Measurements from ENCODE around the gene SLC5A11. TPM values are rescaled to one million over a fixed set of nuclear protein-coding genes. Genes with fewer than 3 reads are reported as not detected.

SLC5A11 gene
- total and polyA plus RNA-seq, 2 donors (not counting 1 experiment from before 2014, with no cell fraction given), result 0.62 to 0.84 TPM

- no peaks in the 10 kb centered on the region for H3K79me2 ChIP-seq (ENCODE audit: control insufficient read depth, insufficient read depth, low read length)
- intact Hi-C loops (cut with micrococcal nuclease), result no loop called here
Measured at GRCh38 chr16:24822974-24823373, 22.8 kb upstream of the SLC5A11 start.

GRCh38 chr16:24825696-24826095 is 20.1 kb upstream of the SLC5A11 start:
- CTCF ChIA-PET, result interaction anchor here (0.9 kb wide), 1 partner anchor 400 kb away, joined by 4 read pairs; no protein-coding TSS in a partner anchor
- Mint-ChIP-seq H3K27ac (no peak overlapping the region), H3K4me1 (no peaks in the 10 kb centered on the region), H3K9me3 (ENCODE audit: insufficient read depth) (no peaks in the 10 kb centered on the region), H3K27me3 (no peaks in the 10 kb centered on the region), H3K4me3 (no peak overlapping the region)
- Histone ChIP-seq H3K27ac (ENCODE audit: low read length in 2 of 2) (no peak overlapping the region), H3K36me3 (replicated peaks in 1 of 2; ENCODE audit: control extremely low read depth in 1 of 2, control insufficient read depth in 1 of 2, extremely low read depth in 1 of 2, insufficient read depth in 2 of 2, low read length in 1 of 2) (peaks cover 5 to 58% of the 10 kb centered on the region in 2 experiments), H3K4me1 (ENCODE audit: control insufficient read depth in 2 of 2, insufficient read depth in 2 of 2, low read length in 2 of 2) (no peaks in the 10 kb centered on the region), H3K9ac (ENCODE audit: low read length) (no peak overlapping the region), H3K4me3 (ENCODE audit: control extremely low read depth in 1 of 5, extremely low read depth in 1 of 5, insufficient read depth in 1 of 5, low read depth in 2 of 5, low read length in 4 of 5) (no peak overlapping the region), H3K27me3 (replicated peaks in 1 of 4; ENCODE audit: control extremely low read depth in 1 of 4, control insufficient read depth in 3 of 4, insufficient read depth in 4 of 4, low read length in 3 of 4) (no peaks in the 10 kb centered on the region), H3K4me2 (replicated peaks; ENCODE audit: low read depth, low read length, poor library complexity, severe bottlenecking) (no peak overlapping the region), H3K79me2 (ENCODE audit: control insufficient read depth, insufficient read depth, low read length) (no peaks in the 10 kb centered on the region), H4K20me1 (ENCODE audit: control insufficient read depth, insufficient read depth, low read length, poor library complexity, severe bottlenecking) (no peaks in the 10 kb centered on the region), H2AFZ (ENCODE audit: insufficient read depth, low read depth, low read length, poor library complexity, severe bottlenecking) (no peak overlapping the region), H3K9me3 (ENCODE audit: control extremely low read depth in 1 of 3, control insufficient read depth in 2 of 3, insufficient read depth in 1 of 3, low read length in 2 of 3) (no peaks in the 10 kb centered on the region)
- TF ChIP-seq EZH2 (IDR thresholded peaks at IDR 0.05; ENCODE audit: borderline replicate concordance, insufficient read depth, low read depth, low read length, poor library complexity, severe bottlenecking), result no peak
- no peak for TF ChIP-seq CTCF (IDR thresholded peaks at IDR 0.05)
- ATAC-seq (ENCODE audit: low read depth) (no peak), DNase-seq (no peak)
- 100% methylated on average over 1 of the region's 10 CpGs for WGBS (ENCODE audit: insufficient coverage)
- intact Hi-C loops (cut with micrococcal nuclease), result no loop called here
- POLR2A ChIA-PET, result no interaction called here

More at GRCh38 chr16:24822974-24823373, 22.8 kb upstream of the SLC5A11 start:
- TF ChIP-seq CTCF (IDR thresholded peaks at IDR 0.05) (no peak), EZH2 (IDR thresholded peaks at IDR 0.05; ENCODE audit: borderline replicate concordance, insufficient read depth, low read depth, low read length, poor library complexity, severe bottlenecking) (no peak)
- Histone ChIP-seq H3K9ac (ENCODE audit: low read length) (no peak overlapping the region), H3K27me3 (replicated peaks in 1 of 4; ENCODE audit: control extremely low read depth in 1 of 4, control insufficient read depth in 3 of 4, insufficient read depth in 4 of 4, low read length in 3 of 4) (no peaks in the 10 kb centered on the region), H3K4me3 (ENCODE audit: control extremely low read depth in 1 of 5, extremely low read depth in 1 of 5, insufficient read depth in 1 of 5, low read depth in 2 of 5, low read length in 4 of 5) (no peak overlapping the region), H3K27ac (ENCODE audit: low read length in 2 of 2) (no peak overlapping the region), H3K4me1 (ENCODE audit: control insufficient read depth in 2 of 2, insufficient read depth in 2 of 2, low read length in 2 of 2) (no peaks in the 10 kb centered on the region), H2AFZ (ENCODE audit: insufficient read depth, low read depth, low read length, poor library complexity, severe bottlenecking) (no peak overlapping the region), H3K4me2 (replicated peaks; ENCODE audit: low read depth, low read length, poor library complexity, severe bottlenecking) (no peak overlapping the region), H3K9me3 (ENCODE audit: control extremely low read depth in 1 of 3, control insufficient read depth in 2 of 3, insufficient read depth in 1 of 3, low read length in 2 of 3) (no peaks in the 10 kb centered on the region), H4K20me1 (ENCODE audit: control insufficient read depth, insufficient read depth, low read length, poor library complexity, severe bottlenecking) (no peaks in the 10 kb centered on the region), H3K36me3 (replicated peaks in 1 of 2; ENCODE audit: control extremely low read depth in 1 of 2, control insufficient read depth in 1 of 2, extremely low read depth in 1 of 2, insufficient read depth in 2 of 2, low read length in 1 of 2) (peaks cover 10 to 80% of the 10 kb centered on the region in 2 experiments)
- CTCF ChIA-PET, result no interaction called here
- ATAC-seq (ENCODE audit: low read depth), result no peak
- POLR2A ChIA-PET, result no interaction called here
- DNase-seq, result no peak
- 98% methylated on average over 8 of the region's 8 CpGs for WGBS (ENCODE audit: insufficient coverage)
- Mint-ChIP-seq H3K4me1 (no peaks in the 10 kb centered on the region), H3K4me3 (no peak overlapping the region), H3K27me3 (no peaks in the 10 kb centered on the region), H3K27ac (no peak overlapping the region), H3K9me3 (ENCODE audit: insufficient read depth) (no peaks in the 10 kb centered on the region)

Data from B cell (primary cell).